Mesothelial cell of epicardium (in vitro differentiated cells): Measurements from ENCODE around the gene DOCK6. TPM values are rescaled to one million over a fixed set of nuclear protein-coding genes. Genes with fewer than 3 reads are reported as not detected.
A peak's percentile ranks its signal among the peaks of the same experiment; 100 is the strongest.

Experiments
- DNase-seq, 2 experiments: peaks; one replicate each; pipeline ENCODE4 v3.0.0; 2021; ENCODE audit warnings: low spot score in 2 of 2; ENCODE audit not compliant: unreplicated experiment in 2 of 2
- H3K27ac Mint-ChIP-seq: 2 replicates; pipeline ENCODE4 v1.8.0; 2021; ENCODE audit warnings: mixed read lengths
- H3K27me3 Mint-ChIP-seq: 2 replicates; pipeline ENCODE4 v1.8.0; 2021; ENCODE audit warnings: low read depth, mixed read lengths
- H3K36me3 Mint-ChIP-seq: 2 replicates; pipeline ENCODE4 v1.8.0; 2021; ENCODE audit warnings: mixed read lengths
- H3K4me1 Mint-ChIP-seq: 2 replicates; pipeline ENCODE4 v1.8.0; 2021; ENCODE audit warnings: mixed read lengths
- H3K4me3 Mint-ChIP-seq: 2 replicates; pipeline ENCODE4 v1.8.0; 2021; ENCODE audit warnings: mild to moderate bottlenecking, moderate library complexity, mixed read lengths
- H3K9me3 Mint-ChIP-seq: 2 replicates; pipeline ENCODE4 v1.8.0; 2021; ENCODE audit warnings: mixed read lengths
- CTCF ChIP-seq: fragments of 200-600 bp; sonication (generic); IDR thresholded peaks from one replicate; pipeline ENCODE4 v1.5.0; 2021; ENCODE audit warnings: antibody characterized with exemption; ENCODE audit not compliant: unreplicated experiment
- total RNA-seq: library from RNA; stranded (reverse); gene quantifications from 3 replicates; pipeline ENCODE4 v1.2.1, GENCODE V29; 2021

DOCK6 gene
- total RNA-seq: 64.0 to 66.4 TPM (median 65.1 TPM) in 3 replicates

DNA sequence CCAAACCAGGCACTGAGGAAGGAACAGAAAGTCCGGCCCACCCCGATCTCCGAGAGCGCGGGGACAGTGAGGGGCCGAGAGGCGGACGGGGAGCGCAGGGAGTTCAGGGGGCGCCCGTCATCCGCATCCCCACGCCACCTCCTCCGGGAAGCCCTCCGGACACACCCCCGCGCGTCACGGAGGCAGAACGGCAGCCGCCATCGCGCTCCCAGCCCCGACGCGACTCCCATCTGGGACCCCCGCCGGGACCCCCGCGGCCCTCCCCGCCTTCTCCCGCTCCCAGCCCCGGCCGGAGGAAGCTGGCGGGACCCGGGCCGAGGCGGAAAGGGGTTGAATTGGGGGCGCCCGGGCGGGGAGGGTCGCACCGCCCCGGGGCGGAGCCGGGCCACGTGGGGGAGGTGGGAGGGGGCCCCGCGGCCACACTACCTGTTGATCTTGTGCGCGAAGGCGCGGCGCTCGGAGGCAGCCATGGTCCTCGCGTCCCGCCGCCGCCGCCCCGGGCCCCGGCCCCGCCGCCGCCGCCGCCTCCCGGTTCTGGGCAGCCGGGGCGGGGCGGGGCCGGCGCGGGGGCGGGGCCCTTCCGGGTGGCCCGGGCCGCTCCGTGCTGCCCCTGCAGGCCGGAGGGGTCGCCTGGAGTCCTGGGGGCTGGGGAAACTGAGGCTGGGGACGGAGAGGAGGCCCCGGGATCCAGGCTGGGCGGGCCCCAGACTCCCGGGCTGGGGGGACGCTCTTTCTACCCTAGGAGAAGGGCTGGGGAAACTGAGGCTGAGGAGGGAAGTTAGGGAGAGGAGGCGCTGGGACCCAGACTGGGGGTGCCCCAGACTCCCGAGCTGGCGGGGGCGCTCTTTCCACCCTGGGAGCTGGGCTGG, at the start of gene DOCK6:
DOCK6 (minus strand) TSS at position 554 of the 869 bp plus-strand sequence; CDS start at position 470, 84 bp downstream.
- Mint-ChIP-seq H3K9me3 (no peaks in the 10 kb centered on the region), H3K27ac (peak within 1 kb of the TSS; percentile 53), H3K4me3 (peak within 1 kb of the TSS; percentile 73), H3K4me1 (peaks cover 2% of the 10 kb centered on the region), H3K27me3 (no peaks in the 10 kb centered on the region), H3K36me3 (no peaks in the 10 kb centered on the region)
- TF ChIP-seq CTCF: no peak
- DNase-seq: no peak

- Mint-ChIP-seq H3K4me3 (no peak overlapping the region), H3K27me3 (peaks cover 10% of the 10 kb centered on the region), H3K9me3 (no peaks in the 10 kb centered on the region), H3K36me3 (no peaks in the 10 kb centered on the region), H3K4me1 (no peaks in the 10 kb centered on the region), H3K27ac (no peak overlapping the region)
- no peak for DNase-seq
- no peak for TF ChIP-seq CTCF
These were observed 44.0 kb upstream of the DOCK6 start for GRCh38 chr19:11306337-11306736.

DNA sequence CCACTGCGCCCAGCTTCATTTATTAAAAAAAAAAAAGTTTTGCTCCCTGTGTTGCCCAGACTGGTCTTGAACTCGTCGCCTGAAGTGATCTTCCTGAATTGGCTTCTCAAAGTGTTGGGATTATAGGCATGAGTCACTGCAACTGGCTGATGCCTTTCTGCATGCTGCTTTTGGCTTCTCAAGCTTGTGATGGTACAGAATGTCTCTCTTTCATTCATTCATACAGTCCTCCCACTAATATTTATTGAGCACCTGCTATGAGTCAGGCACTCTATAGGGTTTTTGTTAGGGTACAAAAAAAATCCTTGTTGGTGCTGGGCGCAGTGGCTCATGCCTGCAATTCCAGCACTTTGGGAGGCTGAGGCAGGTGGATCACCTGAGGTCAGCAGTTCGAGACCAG, 42.6 kb upstream of the DOCK6 start:
- peaks cover 4% of the 10 kb centered on the region for H3K9me3 Mint-ChIP-seq
- no peak for DNase-seq
- no peak for TF ChIP-seq CTCF
- no peak overlapping the region for H3K27ac Mint-ChIP-seq
- no peaks in the 10 kb centered on the region for H3K36me3 Mint-ChIP-seq
- peaks cover 18% of the 10 kb centered on the region for H3K27me3 Mint-ChIP-seq
- H3K4me3 Mint-ChIP-seq: no peak overlapping the region
- no peaks in the 10 kb centered on the region for H3K4me1 Mint-ChIP-seq

DNA sequence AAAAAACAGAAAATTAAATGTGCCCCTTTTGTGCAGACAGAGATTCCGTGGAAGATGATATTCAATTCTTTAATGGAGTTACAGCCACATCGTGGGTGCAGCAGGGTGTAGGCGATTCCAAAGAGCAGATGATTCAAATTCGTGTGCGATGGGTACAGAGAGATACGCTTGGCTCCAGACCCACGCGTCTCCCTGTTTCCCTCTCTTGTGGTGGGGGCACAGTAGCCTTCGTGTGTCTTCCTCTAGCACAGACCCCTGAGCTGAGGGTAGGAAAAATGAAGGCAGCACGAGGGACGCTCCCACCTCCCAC, 38.4 kb upstream of the DOCK6 start:
- peaks cover 3% of the 10 kb centered on the region for H3K4me1 Mint-ChIP-seq
- H3K4me3 Mint-ChIP-seq: no peak overlapping the region
- TF ChIP-seq CTCF: no peak
- peaks cover 13% of the 10 kb centered on the region for H3K27me3 Mint-ChIP-seq
- peaks cover 4% of the 10 kb centered on the region for H3K9me3 Mint-ChIP-seq
- no peaks in the 10 kb centered on the region for H3K36me3 Mint-ChIP-seq
- no peak for DNase-seq
- H3K27ac Mint-ChIP-seq: no peak overlapping the region

- Mint-ChIP-seq H3K27ac (no peak overlapping the region), H3K4me3 (no peak overlapping the region), H3K4me1 (peaks cover 3% of the 10 kb centered on the region), H3K9me3 (peaks cover 4% of the 10 kb centered on the region), H3K36me3 (no peaks in the 10 kb centered on the region), H3K27me3 (peaks cover 13% of the 10 kb centered on the region)
- no peak for TF ChIP-seq CTCF
- DNase-seq: no peak
These were observed 37.9 kb upstream of the DOCK6 start for GRCh38 chr19:11299946-11300810.
